HepG2 (cell line): ENCODE data around the gene GARIN3. TPM values are rescaled to one million over a fixed set of nuclear protein-coding genes. Genes with fewer than 3 reads are reported as not detected.
A peak's percentile ranks its signal among the peaks of the same experiment; 100 is the strongest.

ENCODE experiments used
- ASH2L ChIP-seq: fragments of 300-600, 200-600 bp; sonication (generic); IDR thresholded peaks from 2 replicates; pipeline ENCODE4 v1.7.0; 2017; ENCODE audit warnings: low read depth, mild to moderate bottlenecking, moderate library complexity, mixed read lengths, low read length; ENCODE audit not compliant: insufficient read length
- DDIT3 ChIP-seq: sonication (generic); formaldehyde crosslinking; IDR thresholded peaks from 2 replicates; pipeline ENCODE4 v1.4.0; 2020; ENCODE audit warnings: mild to moderate bottlenecking, missing genetic modification reagents
- GLI4 ChIP-seq: sonication (generic); formaldehyde crosslinking; IDR thresholded peaks from 2 replicates; pipeline ENCODE4 v1.5.1; 2020; ENCODE audit warnings: missing genetic modification reagents, mild to moderate bottlenecking, moderate library complexity, borderline replicate concordance
- HMG20B ChIP-seq: conservative IDR thresholded peaks from 2 replicates; pipeline ENCODE4 v1.6.1; 2016; ENCODE audit warnings: missing genetic modification reagents, missing compliant biosample characterization
- MAF1 ChIP-seq: sonication (generic); formaldehyde crosslinking; IDR thresholded peaks from 2 replicates; pipeline ENCODE4 v1.5.0; 2020; ENCODE audit warnings: missing genetic modification reagents, borderline replicate concordance
- MEIS2 ChIP-seq: sonication (generic); formaldehyde crosslinking; IDR thresholded peaks from 2 replicates; pipeline ENCODE4 v1.9.0; 2021; ENCODE audit warnings: mild to moderate bottlenecking, missing genetic modification reagents
- NCOA1 ChIP-seq: sonication (generic); formaldehyde crosslinking; IDR thresholded peaks from 2 replicates; pipeline ENCODE4 v1.9.0; 2021; ENCODE audit warnings: missing genetic modification reagents
- NFYC ChIP-seq: IDR thresholded peaks from 2 replicates; pipeline ENCODE4 v1.6.1; 2016; ENCODE audit warnings: missing genetic modification reagents, missing compliant biosample characterization
- NR2C2 ChIP-seq: sonication (generic); formaldehyde crosslinking; IDR thresholded peaks from 2 replicates; pipeline ENCODE4 v1.4.0; 2020; ENCODE audit warnings: missing genetic modification reagents, mild to moderate bottlenecking, moderate library complexity, borderline replicate concordance
- PITX1 ChIP-seq: sonication (generic); formaldehyde crosslinking; IDR thresholded peaks from 2 replicates; pipeline ENCODE4 v1.5.1; 2020; ENCODE audit warnings: mild to moderate bottlenecking, missing genetic modification reagents
- SMYD3 ChIP-seq: sonication (generic); formaldehyde crosslinking; IDR thresholded peaks from 2 replicates; pipeline ENCODE4 v1.8.1; 2023; ENCODE audit warnings: mild to moderate bottlenecking, missing genetic modification reagents
- SUZ12 ChIP-seq: fragments of 150-350 bp; IDR thresholded peaks from 2 replicates; pipeline ENCODE4 v1.6.1; 2014; ENCODE audit warnings: low read depth, low read length
- ZFYVE20 ChIP-seq: sonication (generic); formaldehyde crosslinking; IDR thresholded peaks from 2 replicates; pipeline ENCODE4 v1.8.0; 2023; ENCODE audit warnings: low read depth, mild to moderate bottlenecking, moderate library complexity, missing genetic modification reagents, borderline replicate concordance
- ZMYM3 ChIP-seq: sonication (generic); formaldehyde crosslinking; IDR thresholded peaks from 2 replicates; pipeline ENCODE4 v1.5.1; 2020; ENCODE audit warnings: mild to moderate bottlenecking, missing genetic modification reagents
- ZMYM4 ChIP-seq: sonication (generic); formaldehyde crosslinking; IDR thresholded peaks from 2 replicates; pipeline ENCODE4 v1.8.1; 2023; ENCODE audit warnings: mild to moderate bottlenecking, missing genetic modification reagents
- ZNF251 ChIP-seq: sonication (generic); formaldehyde crosslinking; IDR thresholded peaks from 2 replicates; pipeline ENCODE4 v1.9.0; 2021; ENCODE audit warnings: mild to moderate bottlenecking, missing genetic modification reagents
- ZNF256 ChIP-seq: sonication (generic); formaldehyde crosslinking; conservative IDR thresholded peaks from 2 replicates; pipeline ENCODE4 v1.4.0; 2020; ENCODE audit warnings: missing genetic modification reagents
- ZNF446 ChIP-seq: sonication (generic); formaldehyde crosslinking; IDR thresholded peaks from 2 replicates; pipeline ENCODE4 v1.5.0; 2020; ENCODE audit warnings: mild to moderate bottlenecking, missing genetic modification reagents
- ZNF672 ChIP-seq: sonication (generic); formaldehyde crosslinking; IDR thresholded peaks from 2 replicates; pipeline ENCODE4 v1.8.1; 2022; ENCODE audit warnings: missing genetic modification reagents
- ZNF766 ChIP-seq: sonication (generic); formaldehyde crosslinking; IDR thresholded peaks from 2 replicates; pipeline ENCODE4 v1.5.0; 2020; ENCODE audit warnings: missing genetic modification reagents, borderline replicate concordance
- ZNF776 ChIP-seq: sonication (generic); formaldehyde crosslinking; IDR thresholded peaks from 2 replicates; pipeline ENCODE4 v1.4.0; 2020; ENCODE audit warnings: mild to moderate bottlenecking, missing genetic modification reagents
- ZNF788 ChIP-seq: sonication (generic); formaldehyde crosslinking; IDR thresholded peaks from 2 replicates; pipeline ENCODE4 v1.5.0; 2020; ENCODE audit warnings: mild to moderate bottlenecking, missing genetic modification reagents, borderline replicate concordance
- polyA plus RNA-seq, 8 experiments: library from polyadenylated mRNA; depleted of rRNA in 3 of 8; stranded (reverse) in 7 of 8; unstranded in 1 of 8; fragments of >200 nt; fragmentation: Illumina TruSeq in 4 of 8; extraction: Trizol in 4 of 8; gene quantifications; 2 replicates each; pipeline versions ENCODE4 v1.2.1 to v1.2.3, GENCODE V29; 2011 to 2016; ENCODE audit warnings: low read depth in 4 of 8, missing spikeins in 1 of 8, mixed read lengths in 1 of 8; ENCODE audit not compliant: insufficient read depth in 1 of 8
- total RNA-seq, 5 experiments: library from RNA; depleted of rRNA; stranded (reverse); fragments of >200 nt; fragmentation: Illumina TruSeq; extraction: Trizol; gene quantifications; 2 replicates each; pipeline ENCODE4 v1.2.3, GENCODE V29; 2016; ENCODE audit warnings: low read depth in 1 of 5
- TF ChIP-seq, protein P1 (sequence below): sonication (generic); formaldehyde crosslinking; conservative IDR thresholded peaks from 2 replicates; pipeline ENCODE4 v1.8.0; 2022; ENCODE audit warnings: missing genetic modification reagents
- TF ChIP-seq, protein P2 (sequence below): sonication (generic); formaldehyde crosslinking; IDR thresholded peaks from 2 replicates; pipeline ENCODE4 v1.4.0; 2020; ENCODE audit warnings: missing genetic modification reagents, mild to moderate bottlenecking, borderline replicate concordance
- TF ChIP-seq, protein P3 (sequence below): sonication (generic); formaldehyde crosslinking; IDR thresholded peaks from 2 replicates; pipeline ENCODE4 v1.5.0; 2020; ENCODE audit warnings: mild to moderate bottlenecking, missing genetic modification reagents

Gene GARIN3
- total and polyA plus RNA-seq, 2 of the 13 experiments (the other 11 are each of a cell fraction or from before 2014, with no cell fraction given): not detected

- TF ChIP-seq NFYC (CRISPR knock-in tag): peak; percentile 92
- TF ChIP-seq ZMYM4 (CRISPR knock-in tag): peak; percentile 90
- peak; percentile 35; the same call in 1 of the 2 replicates for TF ChIP-seq ZNF446 (CRISPR knock-in tag)
- no peak for TF ChIP-seq SUZ12
- no peak for TF ChIP-seq ZNF776
- TF ChIP-seq, protein P1, sequence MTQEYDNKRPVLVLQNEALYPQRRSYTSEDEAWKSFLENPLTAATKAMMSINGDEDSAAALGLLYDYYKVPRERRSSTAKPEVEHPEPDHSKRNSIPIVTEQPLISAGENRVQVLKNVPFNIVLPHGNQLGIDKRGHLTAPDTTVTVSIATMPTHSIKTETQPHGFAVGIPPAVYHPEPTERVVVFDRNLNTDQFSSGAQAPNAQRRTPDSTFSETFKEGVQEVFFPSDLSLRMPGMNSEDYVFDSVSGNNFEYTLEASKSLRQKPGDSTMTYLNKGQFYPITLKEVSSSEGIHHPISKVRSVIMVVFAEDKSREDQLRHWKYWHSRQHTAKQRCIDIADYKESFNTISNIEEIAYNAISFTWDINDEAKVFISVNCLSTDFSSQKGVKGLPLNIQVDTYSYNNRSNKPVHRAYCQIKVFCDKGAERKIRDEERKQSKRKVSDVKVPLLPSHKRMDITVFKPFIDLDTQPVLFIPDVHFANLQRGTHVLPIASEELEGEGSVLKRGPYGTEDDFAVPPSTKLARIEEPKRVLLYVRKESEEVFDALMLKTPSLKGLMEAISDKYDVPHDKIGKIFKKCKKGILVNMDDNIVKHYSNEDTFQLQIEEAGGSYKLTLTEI (CRISPR knock-in tag): no peak
- peak; percentile 97 for TF ChIP-seq ZMYM3
- TF ChIP-seq ZNF672 (CRISPR knock-in tag): no peak
- TF ChIP-seq SMYD3 (CRISPR knock-in tag): no peak
- no peak for TF ChIP-seq NCOA1 (CRISPR knock-in tag)
- TF ChIP-seq ZNF251 (CRISPR knock-in tag): no peak
- peak; percentile 60; the same call in 1 of the 2 replicates for TF ChIP-seq GLI4 (CRISPR knock-in tag)
- TF ChIP-seq, protein P2, sequence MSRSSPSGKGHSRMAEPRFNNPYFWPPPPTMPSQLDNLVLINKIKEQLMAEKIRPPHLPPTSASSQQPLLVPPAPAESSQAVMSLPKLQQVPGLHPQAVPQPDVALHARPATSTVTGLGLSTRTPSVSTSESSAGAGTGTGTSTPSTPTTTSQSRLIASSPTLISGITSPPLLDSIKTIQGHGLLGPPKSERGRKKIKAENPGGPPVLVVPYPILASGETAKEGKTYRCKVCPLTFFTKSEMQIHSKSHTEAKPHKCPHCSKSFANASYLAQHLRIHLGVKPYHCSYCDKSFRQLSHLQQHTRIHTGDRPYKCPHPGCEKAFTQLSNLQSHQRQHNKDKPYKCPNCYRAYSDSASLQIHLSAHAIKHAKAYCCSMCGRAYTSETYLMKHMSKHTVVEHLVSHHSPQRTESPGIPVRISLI (CRISPR knock-in tag): peak; percentile 89
- peak; percentile 34; the same call in 1 of the 2 replicates for TF ChIP-seq PITX1
- no peak for TF ChIP-seq ZNF256 (CRISPR knock-in tag)
- TF ChIP-seq, protein P3, sequence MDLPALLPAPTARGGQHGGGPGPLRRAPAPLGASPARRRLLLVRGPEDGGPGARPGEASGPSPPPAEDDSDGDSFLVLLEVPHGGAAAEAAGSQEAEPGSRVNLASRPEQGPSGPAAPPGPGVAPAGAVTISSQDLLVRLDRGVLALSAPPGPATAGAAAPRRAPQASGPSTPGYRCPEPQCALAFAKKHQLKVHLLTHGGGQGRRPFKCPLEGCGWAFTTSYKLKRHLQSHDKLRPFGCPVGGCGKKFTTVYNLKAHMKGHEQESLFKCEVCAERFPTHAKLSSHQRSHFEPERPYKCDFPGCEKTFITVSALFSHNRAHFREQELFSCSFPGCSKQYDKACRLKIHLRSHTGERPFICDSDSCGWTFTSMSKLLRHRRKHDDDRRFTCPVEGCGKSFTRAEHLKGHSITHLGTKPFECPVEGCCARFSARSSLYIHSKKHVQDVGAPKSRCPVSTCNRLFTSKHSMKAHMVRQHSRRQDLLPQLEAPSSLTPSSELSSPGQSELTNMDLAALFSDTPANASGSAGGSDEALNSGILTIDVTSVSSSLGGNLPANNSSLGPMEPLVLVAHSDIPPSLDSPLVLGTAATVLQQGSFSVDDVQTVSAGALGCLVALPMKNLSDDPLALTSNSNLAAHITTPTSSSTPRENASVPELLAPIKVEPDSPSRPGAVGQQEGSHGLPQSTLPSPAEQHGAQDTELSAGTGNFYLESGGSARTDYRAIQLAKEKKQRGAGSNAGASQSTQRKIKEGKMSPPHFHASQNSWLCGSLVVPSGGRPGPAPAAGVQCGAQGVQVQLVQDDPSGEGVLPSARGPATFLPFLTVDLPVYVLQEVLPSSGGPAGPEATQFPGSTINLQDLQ (CRISPR knock-in tag): no peak
- peak; percentile 39; the same call in 1 of the 2 replicates for TF ChIP-seq ZNF788 (CRISPR knock-in tag)
- TF ChIP-seq MAF1 (CRISPR knock-in tag): no peak
- peak; percentile 37; the same call in 1 of the 2 replicates for TF ChIP-seq NR2C2 (CRISPR knock-in tag)
- no peak for TF ChIP-seq MEIS2
- TF ChIP-seq HMG20B (CRISPR knock-in tag): no peak
- peak; percentile 47 for TF ChIP-seq ASH2L
- no peak for TF ChIP-seq DDIT3
- TF ChIP-seq ZFYVE20 (CRISPR knock-in tag): no peak
- TF ChIP-seq ZNF766 (CRISPR knock-in tag): no peak
Measured at GRCh38 chr5:157142317-157143126, 23.5 kb downstream of the GARIN3 start, which contains the start of gene MED7 (continued).
